C4-2B (cell line): Measurements from ENCODE around the gene FTCDNL1.

Source experiments
- ZFX ChIP-seq: fragments of 450-650 bp; IDR thresholded peaks from 2 replicates; pipeline ENCODE4 v1.6.1; 2017
- TF ChIP-seq, protein P1 (sequence below): fragments of 450-650 bp; conservative IDR thresholded peaks from 2 replicates; pipeline ENCODE4 v1.5.1; 2017; ENCODE audit warnings: mild to moderate bottlenecking

DNA sequence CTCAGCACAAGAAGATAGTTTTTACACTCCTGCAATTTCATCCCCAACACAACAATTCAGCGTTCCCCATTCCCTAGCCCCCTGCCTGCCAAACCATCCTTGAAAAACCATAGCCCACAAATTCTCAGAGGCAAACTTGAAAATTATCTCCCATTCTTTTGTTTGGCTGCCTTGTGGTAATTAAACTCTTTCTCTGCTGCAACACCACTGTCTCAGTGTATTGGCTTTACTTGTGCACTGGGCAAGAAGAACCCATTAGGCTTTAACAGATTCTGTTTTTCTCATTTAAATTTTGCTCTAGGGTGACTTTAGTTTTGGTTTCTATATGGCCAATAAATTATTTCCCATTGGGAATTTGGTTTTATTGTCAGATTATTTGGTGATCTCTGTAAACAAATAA is 23.2 kb upstream of the FTCDNL1 start:
- TF ChIP-seq, protein P1, sequence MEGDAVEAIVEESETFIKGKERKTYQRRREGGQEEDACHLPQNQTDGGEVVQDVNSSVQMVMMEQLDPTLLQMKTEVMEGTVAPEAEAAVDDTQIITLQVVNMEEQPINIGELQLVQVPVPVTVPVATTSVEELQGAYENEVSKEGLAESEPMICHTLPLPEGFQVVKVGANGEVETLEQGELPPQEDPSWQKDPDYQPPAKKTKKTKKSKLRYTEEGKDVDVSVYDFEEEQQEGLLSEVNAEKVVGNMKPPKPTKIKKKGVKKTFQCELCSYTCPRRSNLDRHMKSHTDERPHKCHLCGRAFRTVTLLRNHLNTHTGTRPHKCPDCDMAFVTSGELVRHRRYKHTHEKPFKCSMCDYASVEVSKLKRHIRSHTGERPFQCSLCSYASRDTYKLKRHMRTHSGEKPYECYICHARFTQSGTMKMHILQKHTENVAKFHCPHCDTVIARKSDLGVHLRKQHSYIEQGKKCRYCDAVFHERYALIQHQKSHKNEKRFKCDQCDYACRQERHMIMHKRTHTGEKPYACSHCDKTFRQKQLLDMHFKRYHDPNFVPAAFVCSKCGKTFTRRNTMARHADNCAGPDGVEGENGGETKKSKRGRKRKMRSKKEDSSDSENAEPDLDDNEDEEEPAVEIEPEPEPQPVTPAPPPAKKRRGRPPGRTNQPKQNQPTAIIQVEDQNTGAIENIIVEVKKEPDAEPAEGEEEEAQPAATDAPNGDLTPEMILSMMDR = no peak
- TF ChIP-seq ZFX = no peak
